HFF-Myc (cell line): Measurements from ENCODE around the gene BRD3.

ENCODE experiments used
- DNase-seq: peaks from one replicate; pipeline ENCODE4 v3.0.0-alpha.2; 2011; ENCODE audit warnings: low read depth; ENCODE audit errors: extremely low read depth
- H3K4me3 ChIP-seq: replicated peaks from 2 replicates; pipeline ENCODE4 v1.5.1; 2011; ENCODE audit warnings: low read depth, mild to moderate bottlenecking, control low read depth, low read length
- CTCF ChIP-seq: IDR thresholded peaks from 2 replicates; pipeline ENCODE4 v1.5.1; 2012; ENCODE audit warnings: mild to moderate bottlenecking, low read depth, low read length, control low read depth; ENCODE audit errors: missing control alignments

The BRD3 gene

GRCh38 chr9:134011401-134011800 is 56.4 kb downstream of the BRD3 start:
- DNase-seq, result no peak
- H3K4me3 ChIP-seq, result no peak overlapping the region
- TF ChIP-seq CTCF, result no peak

GRCh38 chr9:134010310-134011173 is 57.3 kb downstream of the BRD3 start:
- DNase-seq, result no peak
- no peak overlapping the region for H3K4me3 ChIP-seq
- TF ChIP-seq CTCF, result no peak

GRCh38 chr9:134007571-134007970 is 60.3 kb downstream of the BRD3 start:
- no peak for DNase-seq
- no peak for TF ChIP-seq CTCF
- no peak overlapping the region for H3K4me3 ChIP-seq

- no peak for TF ChIP-seq CTCF
- no peak overlapping the region for H3K4me3 ChIP-seq
- no peak for DNase-seq
Measured at GRCh38 chr9:134007150-134007549, 60.7 kb downstream of the BRD3 start.

GRCh38 chr9:134005381-134005780 is 62.4 kb downstream of the BRD3 start:
- no peak for DNase-seq
- H3K4me3 ChIP-seq, result no peak overlapping the region
- TF ChIP-seq CTCF, result no peak

- TF ChIP-seq CTCF, result no peak
- H3K4me3 ChIP-seq, result no peak overlapping the region
- DNase-seq, result no peak
Measured at GRCh38 chr9:134004881-134005280, 62.9 kb downstream of the BRD3 start.
